Fibroblast of skin of left quadriceps (primary cell): Measurements from ENCODE around the gene DCAF16.

Source experiments
- DNase-seq, 2 experiments: peaks; one replicate each; pipeline ENCODE4 v3.0.0-alpha.2; 2013; ENCODE audit warnings: low read depth in 2 of 2

DCAF16 gene

GRCh38 chr4:17781300-17782287, 29.0 kb downstream of the DCAF16 start, which contains the start of gene FAM184B:
Gene FAM184B (minus strand): TSS chr4:17781621. CDS start chr4:17781299, 322 bp downstream.
- DNase-seq: no peak

- no peak for DNase-seq
Measured at GRCh38 chr4:17780501-17781299, 29.9 kb downstream of the DCAF16 start.

- no peak for DNase-seq
Measured at GRCh38 chr4:17778431-17778830, 32.1 kb downstream of the DCAF16 start.

GRCh38 chr4:17773135-17773698, 37.3 kb downstream of the DCAF16 start:
- no peak for DNase-seq

- DNase-seq: no peak
Measured at GRCh38 chr4:17771284-17771908, 39.2 kb downstream of the DCAF16 start.

GRCh38 chr4:17770845-17771244, 39.7 kb downstream of the DCAF16 start:
- no peak for DNase-seq

GRCh38 chr4:17769406-17770174, 41.0 kb downstream of the DCAF16 start:
- DNase-seq: no peak

- DNase-seq: no peak
Measured at GRCh38 chr4:17766826-17767458, 43.6 kb downstream of the DCAF16 start.

GRCh38 chr4:17765514-17766286, 44.9 kb downstream of the DCAF16 start:
- no peak for DNase-seq

GRCh38 chr4:17763931-17764330, 46.6 kb downstream of the DCAF16 start:
- no peak for DNase-seq

- no peak for DNase-seq
Measured at GRCh38 chr4:17763416-17763815, 47.1 kb downstream of the DCAF16 start.

GRCh38 chr4:17762726-17763125, 47.8 kb downstream of the DCAF16 start:
- no peak for DNase-seq

- no peak for DNase-seq
Measured at GRCh38 chr4:17761062-17761461, 49.5 kb downstream of the DCAF16 start.

GRCh38 chr4:17760626-17761025, 49.9 kb downstream of the DCAF16 start:
- no peak for DNase-seq

GRCh38 chr4:17758485-17758884, 52.1 kb downstream of the DCAF16 start:
- no peak for DNase-seq

- no peak for DNase-seq
Measured at GRCh38 chr4:17757621-17758020, 52.9 kb downstream of the DCAF16 start.

- no peak for DNase-seq
Measured at GRCh38 chr4:17753646-17754045, 56.9 kb downstream of the DCAF16 start.
